ENCODE measurements around the gene PSENEN. TPM values are rescaled to one million over a fixed set of nuclear protein-coding genes. Genes with fewer than 3 reads are reported as not detected.

Gene PSENEN
- total and polyA plus RNA-seq, 2 experiments from 2014 or later: 20.6 to 175 TPM

DNA sequence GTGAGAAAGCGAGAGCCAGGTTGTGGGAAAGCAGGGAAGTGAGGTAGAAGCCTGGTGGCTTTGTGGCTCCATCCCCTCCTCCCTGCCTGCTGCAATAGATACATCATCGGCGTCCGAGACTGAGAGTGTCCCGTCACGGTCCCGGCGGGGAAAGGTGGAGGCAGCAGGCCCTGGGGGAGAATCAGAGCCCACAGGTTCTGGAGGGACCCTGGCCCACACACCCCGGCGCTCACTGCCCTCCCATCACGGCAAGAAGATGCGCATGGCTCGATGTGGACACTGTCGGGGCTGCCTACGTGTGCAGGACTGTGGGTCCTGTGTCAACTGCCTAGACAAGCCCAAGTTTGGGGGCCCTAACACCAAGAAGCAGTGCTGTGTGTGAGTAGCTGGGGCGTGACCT is 22.6 kb upstream of the PSENEN start:
- no peaks in the 10 kb centered on the region; the same call in 2 of the 3 replicates for H3K9me3 Mint-ChIP-seq

More for the DNA sequence above, 22.6 kb upstream of the PSENEN start:
- Histone ChIP-seq H4K20me1 (replicated peaks; ENCODE audit: insufficient read depth) (peaks cover 11% of the 10 kb centered on the region), H3F3A (replicated peaks; ENCODE audit: low read depth) (no peaks in the 10 kb centered on the region), H3K79me2 (replicated peaks; ENCODE audit: insufficient read depth) (peaks cover 21% of the 10 kb centered on the region), H3K9me2 (ENCODE audit: insufficient read depth) (no peaks in the 10 kb centered on the region), H3K4me3 (no peak overlapping the region), H3K27me3 (ENCODE audit: insufficient read depth) (no peaks in the 10 kb centered on the region), H3K4me2 (no peak overlapping the region), H3K27ac (ENCODE audit: low read depth) (no peak overlapping the region), H3K36me3 (ENCODE audit: insufficient read depth) (peaks cover 23% of the 10 kb centered on the region; the same call in 1 of the 2 replicates), H2AFZ (no peak overlapping the region), H3K4me1 (ENCODE audit: insufficient read depth) (peaks cover 9% of the 10 kb centered on the region)
- Mint-ChIP-seq H3K4me3 (no peak overlapping the region), H3K4me1 (peaks cover 9% of the 10 kb centered on the region), H3K27ac (no peak overlapping the region), H3K36me3 (ENCODE audit: low read depth) (peaks cover 67% of the 10 kb centered on the region), H3K27me3 (ENCODE audit: insufficient read depth, low read depth, poor library complexity) (peaks cover 20% of the 10 kb centered on the region)
- no peak for DNase-seq (ENCODE audit: low spot score)
- no peak for ATAC-seq
- TF ChIP-seq NANOG (IDR thresholded peaks at IDR 0.05; ENCODE audit: borderline replicate concordance) (no peak), EZH2phosphoT487 (IDR thresholded peaks at IDR 0.05; ENCODE audit: unreplicated experiment) (no peak), EZH2 (IDR thresholded peaks at IDR 0.05; ENCODE audit: low read depth, unreplicated experiment) (no peak), ZNF114 (CRISPR knock-in tag; IDR thresholded peaks at IDR 0.05) (no peak), ZNF331 (CRISPR knock-in tag; IDR thresholded peaks at IDR 0.05; ENCODE audit: low read depth) (no peak), JUNB (IDR thresholded peaks at IDR 0.05; ENCODE audit: unreplicated experiment) (no peak), STAT1 (IDR thresholded peaks at IDR 0.05; ENCODE audit: unreplicated experiment) (no peak), CREB1 (CRISPR knock-in tag; IDR thresholded peaks at IDR 0.05; ENCODE audit: low read depth) (no peak)
- TF ChIP-seq, protein P1, sequence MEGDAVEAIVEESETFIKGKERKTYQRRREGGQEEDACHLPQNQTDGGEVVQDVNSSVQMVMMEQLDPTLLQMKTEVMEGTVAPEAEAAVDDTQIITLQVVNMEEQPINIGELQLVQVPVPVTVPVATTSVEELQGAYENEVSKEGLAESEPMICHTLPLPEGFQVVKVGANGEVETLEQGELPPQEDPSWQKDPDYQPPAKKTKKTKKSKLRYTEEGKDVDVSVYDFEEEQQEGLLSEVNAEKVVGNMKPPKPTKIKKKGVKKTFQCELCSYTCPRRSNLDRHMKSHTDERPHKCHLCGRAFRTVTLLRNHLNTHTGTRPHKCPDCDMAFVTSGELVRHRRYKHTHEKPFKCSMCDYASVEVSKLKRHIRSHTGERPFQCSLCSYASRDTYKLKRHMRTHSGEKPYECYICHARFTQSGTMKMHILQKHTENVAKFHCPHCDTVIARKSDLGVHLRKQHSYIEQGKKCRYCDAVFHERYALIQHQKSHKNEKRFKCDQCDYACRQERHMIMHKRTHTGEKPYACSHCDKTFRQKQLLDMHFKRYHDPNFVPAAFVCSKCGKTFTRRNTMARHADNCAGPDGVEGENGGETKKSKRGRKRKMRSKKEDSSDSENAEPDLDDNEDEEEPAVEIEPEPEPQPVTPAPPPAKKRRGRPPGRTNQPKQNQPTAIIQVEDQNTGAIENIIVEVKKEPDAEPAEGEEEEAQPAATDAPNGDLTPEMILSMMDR (conservative IDR thresholded peaks at IDR 0.05; ENCODE audit: low read depth in 2 of 2): no peak
- TF ChIP-seq, protein P2, sequence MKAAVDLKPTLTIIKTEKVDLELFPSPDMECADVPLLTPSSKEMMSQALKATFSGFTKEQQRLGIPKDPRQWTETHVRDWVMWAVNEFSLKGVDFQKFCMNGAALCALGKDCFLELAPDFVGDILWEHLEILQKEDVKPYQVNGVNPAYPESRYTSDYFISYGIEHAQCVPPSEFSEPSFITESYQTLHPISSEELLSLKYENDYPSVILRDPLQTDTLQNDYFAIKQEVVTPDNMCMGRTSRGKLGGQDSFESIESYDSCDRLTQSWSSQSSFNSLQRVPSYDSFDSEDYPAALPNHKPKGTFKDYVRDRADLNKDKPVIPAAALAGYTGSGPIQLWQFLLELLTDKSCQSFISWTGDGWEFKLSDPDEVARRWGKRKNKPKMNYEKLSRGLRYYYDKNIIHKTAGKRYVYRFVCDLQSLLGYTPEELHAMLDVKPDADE (IDR thresholded peaks at IDR 0.05): no peak
- TF ChIP-seq, protein P3, sequence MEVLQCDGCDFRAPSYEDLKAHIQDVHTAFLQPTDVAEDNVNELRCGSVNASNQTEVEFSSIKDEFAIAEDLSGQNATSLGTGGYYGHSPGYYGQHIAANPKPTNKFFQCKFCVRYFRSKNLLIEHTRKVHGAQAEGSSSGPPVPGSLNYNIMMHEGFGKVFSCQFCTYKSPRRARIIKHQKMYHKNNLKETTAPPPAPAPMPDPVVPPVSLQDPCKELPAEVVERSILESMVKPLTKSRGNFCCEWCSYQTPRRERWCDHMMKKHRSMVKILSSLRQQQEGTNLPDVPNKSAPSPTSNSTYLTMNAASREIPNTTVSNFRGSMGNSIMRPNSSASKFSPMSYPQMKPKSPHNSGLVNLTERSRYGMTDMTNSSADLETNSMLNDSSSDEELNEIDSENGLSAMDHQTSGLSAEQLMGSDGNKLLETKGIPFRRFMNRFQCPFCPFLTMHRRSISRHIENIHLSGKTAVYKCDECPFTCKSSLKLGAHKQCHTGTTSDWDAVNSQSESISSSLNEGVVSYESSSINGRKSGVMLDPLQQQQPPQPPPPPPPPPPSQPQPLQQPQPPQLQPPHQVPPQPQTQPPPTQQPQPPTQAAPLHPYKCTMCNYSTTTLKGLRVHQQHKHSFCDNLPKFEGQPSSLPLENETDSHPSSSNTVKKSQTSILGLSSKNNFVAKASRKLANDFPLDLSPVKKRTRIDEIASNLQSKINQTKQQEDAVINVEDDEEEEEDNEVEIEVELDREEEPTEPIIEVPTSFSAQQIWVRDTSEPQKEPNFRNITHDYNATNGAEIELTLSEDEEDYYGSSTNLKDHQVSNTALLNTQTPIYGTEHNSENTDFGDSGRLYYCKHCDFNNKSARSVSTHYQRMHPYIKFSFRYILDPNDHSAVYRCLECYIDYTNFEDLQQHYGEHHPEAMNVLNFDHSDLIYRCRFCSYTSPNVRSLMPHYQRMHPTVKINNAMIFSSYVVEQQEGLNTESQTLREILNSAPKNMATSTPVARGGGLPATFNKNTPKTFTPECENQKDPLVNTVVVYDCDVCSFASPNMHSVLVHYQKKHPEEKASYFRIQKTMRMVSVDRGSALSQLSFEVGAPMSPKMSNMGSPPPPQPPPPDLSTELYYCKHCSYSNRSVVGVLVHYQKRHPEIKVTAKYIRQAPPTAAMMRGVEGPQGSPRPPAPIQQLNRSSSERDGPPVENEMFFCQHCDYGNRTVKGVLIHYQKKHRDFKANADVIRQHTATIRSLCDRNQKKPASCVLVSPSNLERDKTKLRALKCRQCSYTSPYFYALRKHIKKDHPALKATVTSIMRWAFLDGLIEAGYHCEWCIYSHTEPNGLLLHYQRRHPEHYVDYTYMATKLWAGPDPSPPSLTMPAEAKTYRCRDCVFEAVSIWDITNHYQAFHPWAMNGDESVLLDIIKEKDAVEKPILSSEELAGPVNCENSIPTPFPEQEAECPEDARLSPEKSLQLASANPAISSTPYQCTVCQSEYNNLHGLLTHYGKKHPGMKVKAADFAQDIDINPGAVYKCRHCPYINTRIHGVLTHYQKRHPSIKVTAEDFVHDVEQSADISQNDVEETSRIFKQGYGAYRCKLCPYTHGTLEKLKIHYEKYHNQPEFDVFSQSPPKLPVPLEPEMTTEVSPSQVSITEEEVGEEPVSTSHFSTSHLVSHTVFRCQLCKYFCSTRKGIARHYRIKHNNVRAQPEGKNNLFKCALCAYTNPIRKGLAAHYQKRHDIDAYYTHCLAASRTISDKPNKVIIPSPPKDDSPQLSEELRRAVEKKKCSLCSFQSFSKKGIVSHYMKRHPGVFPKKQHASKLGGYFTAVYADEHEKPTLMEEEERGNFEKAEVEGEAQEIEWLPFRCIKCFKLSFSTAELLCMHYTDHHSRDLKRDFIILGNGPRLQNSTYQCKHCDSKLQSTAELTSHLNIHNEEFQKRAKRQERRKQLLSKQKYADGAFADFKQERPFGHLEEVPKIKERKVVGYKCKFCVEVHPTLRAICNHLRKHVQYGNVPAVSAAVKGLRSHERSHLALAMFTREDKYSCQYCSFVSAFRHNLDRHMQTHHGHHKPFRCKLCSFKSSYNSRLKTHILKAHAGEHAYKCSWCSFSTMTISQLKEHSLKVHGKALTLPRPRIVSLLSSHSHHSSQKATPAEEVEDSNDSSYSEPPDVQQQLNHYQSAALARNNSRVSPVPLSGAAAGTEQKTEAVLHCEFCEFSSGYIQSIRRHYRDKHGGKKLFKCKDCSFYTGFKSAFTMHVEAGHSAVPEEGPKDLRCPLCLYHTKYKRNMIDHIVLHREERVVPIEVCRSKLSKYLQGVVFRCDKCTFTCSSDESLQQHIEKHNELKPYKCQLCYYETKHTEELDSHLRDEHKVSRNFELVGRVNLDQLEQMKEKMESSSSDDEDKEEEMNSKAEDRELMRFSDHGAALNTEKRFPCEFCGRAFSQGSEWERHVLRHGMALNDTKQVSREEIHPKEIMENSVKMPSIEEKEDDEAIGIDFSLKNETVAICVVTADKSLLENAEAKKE (CRISPR knock-in tag; IDR thresholded peaks at IDR 0.05): no peak
- TF ChIP-seq, protein P4, sequence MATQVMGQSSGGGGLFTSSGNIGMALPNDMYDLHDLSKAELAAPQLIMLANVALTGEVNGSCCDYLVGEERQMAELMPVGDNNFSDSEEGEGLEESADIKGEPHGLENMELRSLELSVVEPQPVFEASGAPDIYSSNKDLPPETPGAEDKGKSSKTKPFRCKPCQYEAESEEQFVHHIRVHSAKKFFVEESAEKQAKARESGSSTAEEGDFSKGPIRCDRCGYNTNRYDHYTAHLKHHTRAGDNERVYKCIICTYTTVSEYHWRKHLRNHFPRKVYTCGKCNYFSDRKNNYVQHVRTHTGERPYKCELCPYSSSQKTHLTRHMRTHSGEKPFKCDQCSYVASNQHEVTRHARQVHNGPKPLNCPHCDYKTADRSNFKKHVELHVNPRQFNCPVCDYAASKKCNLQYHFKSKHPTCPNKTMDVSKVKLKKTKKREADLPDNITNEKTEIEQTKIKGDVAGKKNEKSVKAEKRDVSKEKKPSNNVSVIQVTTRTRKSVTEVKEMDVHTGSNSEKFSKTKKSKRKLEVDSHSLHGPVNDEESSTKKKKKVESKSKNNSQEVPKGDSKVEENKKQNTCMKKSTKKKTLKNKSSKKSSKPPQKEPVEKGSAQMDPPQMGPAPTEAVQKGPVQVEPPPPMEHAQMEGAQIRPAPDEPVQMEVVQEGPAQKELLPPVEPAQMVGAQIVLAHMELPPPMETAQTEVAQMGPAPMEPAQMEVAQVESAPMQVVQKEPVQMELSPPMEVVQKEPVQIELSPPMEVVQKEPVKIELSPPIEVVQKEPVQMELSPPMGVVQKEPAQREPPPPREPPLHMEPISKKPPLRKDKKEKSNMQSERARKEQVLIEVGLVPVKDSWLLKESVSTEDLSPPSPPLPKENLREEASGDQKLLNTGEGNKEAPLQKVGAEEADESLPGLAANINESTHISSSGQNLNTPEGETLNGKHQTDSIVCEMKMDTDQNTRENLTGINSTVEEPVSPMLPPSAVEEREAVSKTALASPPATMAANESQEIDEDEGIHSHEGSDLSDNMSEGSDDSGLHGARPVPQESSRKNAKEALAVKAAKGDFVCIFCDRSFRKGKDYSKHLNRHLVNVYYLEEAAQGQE (IDR thresholded peaks at IDR 0.05; ENCODE audit: unreplicated experiment): no peak

Measured in GM23338 (cell line).